ENCODE measurements around the gene DERL2. TPM values are rescaled to one million over a fixed set of nuclear protein-coding genes. Genes with fewer than 3 reads are reported as not detected.
A peak's percentile ranks its signal among the peaks of the same experiment; 100 is the strongest.
"Not testable (repeated sequence)": the region's sequence is repeated elsewhere in the genome, so short reads cannot be mapped to it uniquely, and the experiment has no call there.

Gene DERL2
- total and polyA plus RNA-seq, 4 donors, result 39.3 to 104 (median 62.8) TPM

GRCh38 chr17:5437721-5438317 lies 48.2 kb downstream of the DERL2 start:
- peak overlapping the region; percentile 79 to 82 for H3K9ac ChIP-seq (ENCODE audit: insufficient read depth in 1 of 2, low read length in 2 of 2)
- TF ChIP-seq, protein P1, sequence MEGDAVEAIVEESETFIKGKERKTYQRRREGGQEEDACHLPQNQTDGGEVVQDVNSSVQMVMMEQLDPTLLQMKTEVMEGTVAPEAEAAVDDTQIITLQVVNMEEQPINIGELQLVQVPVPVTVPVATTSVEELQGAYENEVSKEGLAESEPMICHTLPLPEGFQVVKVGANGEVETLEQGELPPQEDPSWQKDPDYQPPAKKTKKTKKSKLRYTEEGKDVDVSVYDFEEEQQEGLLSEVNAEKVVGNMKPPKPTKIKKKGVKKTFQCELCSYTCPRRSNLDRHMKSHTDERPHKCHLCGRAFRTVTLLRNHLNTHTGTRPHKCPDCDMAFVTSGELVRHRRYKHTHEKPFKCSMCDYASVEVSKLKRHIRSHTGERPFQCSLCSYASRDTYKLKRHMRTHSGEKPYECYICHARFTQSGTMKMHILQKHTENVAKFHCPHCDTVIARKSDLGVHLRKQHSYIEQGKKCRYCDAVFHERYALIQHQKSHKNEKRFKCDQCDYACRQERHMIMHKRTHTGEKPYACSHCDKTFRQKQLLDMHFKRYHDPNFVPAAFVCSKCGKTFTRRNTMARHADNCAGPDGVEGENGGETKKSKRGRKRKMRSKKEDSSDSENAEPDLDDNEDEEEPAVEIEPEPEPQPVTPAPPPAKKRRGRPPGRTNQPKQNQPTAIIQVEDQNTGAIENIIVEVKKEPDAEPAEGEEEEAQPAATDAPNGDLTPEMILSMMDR (IDR thresholded peaks at IDR 0.05; ENCODE audit: control extremely low read depth, extremely low read depth), result no peak
- H3K4me1 ChIP-seq (ENCODE audit: control insufficient read depth in 5 of 5, insufficient read depth in 5 of 5, low read length in 5 of 5), result peaks cover 0 to 9% (median 6%) of the 10 kb centered on the region in 5 donors
- ATAC-seq (ENCODE audit: insufficient read depth, low FRiP score), result no peak
- H3K36me3 ChIP-seq (ENCODE audit: control insufficient read depth in 4 of 4, insufficient read depth in 4 of 4, low read length in 4 of 4), result peaks cover 20 to 34% (median 26%) of the 10 kb centered on the region in 4 donors
- no peaks in the 10 kb centered on the region for H3K27me3 ChIP-seq (ENCODE audit: control insufficient read depth in 3 of 3, insufficient read depth in 3 of 3, low read length in 2 of 3)
- no peak for DNase-seq
- peaks cover 0 to 3% (median 0%) of the 10 kb centered on the region in 4 donors for H3K9me3 ChIP-seq (ENCODE audit: control insufficient read depth in 4 of 4, insufficient read depth in 3 of 4, low read length in 3 of 4)
- no peak overlapping the region for H3K27ac ChIP-seq (ENCODE audit: low read depth in 1 of 2, low read length in 1 of 2)
- H3K4me3 ChIP-seq, result no peak overlapping the region
- 61 to 78% methylated on average over 5 of the region's 5 CpGs for WGBS, 2 donors

DNA sequence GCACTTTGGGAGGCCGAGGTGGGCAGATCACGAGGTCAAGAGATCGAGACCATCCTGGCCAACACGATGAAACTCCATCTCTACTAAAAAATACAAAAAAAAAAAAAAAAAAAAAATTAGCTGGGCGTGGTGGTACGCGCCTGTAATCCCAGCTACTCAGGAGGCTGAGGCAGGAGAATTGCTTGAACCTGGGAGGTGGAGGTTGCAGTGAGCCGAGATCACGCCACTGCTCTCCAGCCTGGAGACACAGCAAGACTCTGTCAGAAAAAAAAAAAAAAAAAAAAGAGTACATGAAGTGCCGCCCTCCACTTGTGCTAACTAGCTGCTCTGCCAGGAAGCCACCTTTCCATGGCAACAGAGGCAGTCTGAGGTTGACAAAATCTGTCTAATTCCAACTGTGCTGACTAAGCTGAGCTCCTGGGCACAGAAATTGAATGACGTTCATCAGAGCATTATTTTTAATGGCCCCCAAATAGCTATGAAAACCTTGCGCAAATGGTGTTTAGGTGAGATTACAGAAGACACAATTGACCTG lies 50.1 kb downstream of the DERL2 start:
- WGBS, 2 donors, result 84 to 90% methylated on average over 9 of the region's 12 CpGs
- H3K27ac ChIP-seq (ENCODE audit: low read depth in 1 of 2, low read length in 1 of 2); H3K4me3 ChIP-seq; ATAC-seq (ENCODE audit: insufficient read depth, low FRiP score); H3K9ac ChIP-seq (ENCODE audit: insufficient read depth in 1 of 2, low read length in 2 of 2); H3K9me3 ChIP-seq (ENCODE audit: control insufficient read depth in 4 of 4, insufficient read depth in 3 of 4, low read length in 3 of 4); H3K4me1 ChIP-seq (ENCODE audit: control insufficient read depth in 5 of 5, insufficient read depth in 5 of 5, low read length in 5 of 5); DNase-seq; H3K27me3 ChIP-seq (ENCODE audit: control insufficient read depth in 3 of 3, insufficient read depth in 3 of 3, low read length in 2 of 3): not testable (repeated sequence)
- H3K36me3 ChIP-seq (ENCODE audit: control insufficient read depth in 4 of 4, insufficient read depth in 4 of 4, low read length in 4 of 4), result peaks cover 30 to 42% (median 34%) of the 10 kb centered on the region in 4 donors

DNA sequence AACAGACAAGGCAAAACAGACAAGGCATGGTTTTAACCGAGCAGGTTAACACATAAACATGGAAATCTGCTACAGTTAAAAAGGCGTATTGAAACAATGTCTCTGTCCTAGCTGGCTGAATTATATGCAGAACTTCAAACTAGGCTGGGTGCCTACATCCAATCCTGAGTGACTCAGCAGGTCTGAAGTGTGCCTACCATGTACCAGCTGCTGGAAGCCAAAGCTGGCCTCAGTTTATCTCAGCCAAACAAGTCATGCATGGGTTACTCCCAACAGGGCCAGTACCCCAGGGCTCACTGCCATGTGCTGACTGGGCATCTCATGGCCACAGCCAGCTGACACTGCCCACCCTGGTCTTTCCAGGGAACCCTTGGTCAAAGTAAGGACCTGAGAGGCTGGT lies 51.0 kb downstream of the DERL2 start:
- no peak overlapping the region for H3K4me3 ChIP-seq
- DNase-seq (no peak), ATAC-seq (ENCODE audit: insufficient read depth, low FRiP score) (no peak)
- no peaks in the 10 kb centered on the region for H3K27me3 ChIP-seq (ENCODE audit: control insufficient read depth in 3 of 3, insufficient read depth in 3 of 3, low read length in 2 of 3)
- peaks cover 30 to 44% (median 35%) of the 10 kb centered on the region in 4 donors for H3K36me3 ChIP-seq (ENCODE audit: control insufficient read depth in 4 of 4, insufficient read depth in 4 of 4, low read length in 4 of 4)
- peak overlapping the region in 1 of 2 donors; percentile 4 for H3K27ac ChIP-seq (ENCODE audit: low read depth in 1 of 2, low read length in 1 of 2)
- H3K9ac ChIP-seq (ENCODE audit: insufficient read depth in 1 of 2, low read length in 2 of 2), result no peak overlapping the region
- TF ChIP-seq, protein P1 (IDR thresholded peaks at IDR 0.05; ENCODE audit: control extremely low read depth, extremely low read depth), result no peak
- WGBS, 2 donors, result 93 to 94% methylated on average over 2 of the region's 2 CpGs
- peaks cover 0 to 3% (median 0%) of the 10 kb centered on the region in 4 donors for H3K9me3 ChIP-seq (ENCODE audit: control insufficient read depth in 4 of 4, insufficient read depth in 3 of 4, low read length in 3 of 4)
- H3K4me1 ChIP-seq (ENCODE audit: control insufficient read depth in 5 of 5, insufficient read depth in 5 of 5, low read length in 5 of 5), result peaks cover 0 to 9% (median 6%) of the 10 kb centered on the region in 5 donors

GRCh38 chr17:5431949-5432556 lies 53.9 kb downstream of the DERL2 start:
- Histone ChIP-seq H3K9ac (ENCODE audit: insufficient read depth in 1 of 2, low read length in 2 of 2) (no peak overlapping the region), H3K36me3 (ENCODE audit: control insufficient read depth in 4 of 4, insufficient read depth in 4 of 4, low read length in 4 of 4) (peaks cover 42 to 59% (median 48%) of the 10 kb centered on the region in 4 donors)
- 74 to 87% methylated on average over 3 of the region's 3 CpGs for WGBS, 2 donors

GRCh38 chr17:5431234-5431633 lies 54.7 kb downstream of the DERL2 start:
- not testable (repeated sequence) for DNase-seq; H3K4me3 ChIP-seq; H3K4me1 ChIP-seq (ENCODE audit: control insufficient read depth in 5 of 5, insufficient read depth in 5 of 5, low read length in 5 of 5); H3K9ac ChIP-seq (ENCODE audit: insufficient read depth in 1 of 2, low read length in 2 of 2); H3K27me3 ChIP-seq (ENCODE audit: control insufficient read depth in 3 of 3, insufficient read depth in 3 of 3, low read length in 2 of 3); ATAC-seq (ENCODE audit: insufficient read depth, low FRiP score); H3K9me3 ChIP-seq (ENCODE audit: control insufficient read depth in 4 of 4, insufficient read depth in 3 of 4, low read length in 3 of 4)
- 84 to 90% methylated on average over 5 of the region's 5 CpGs for WGBS, 2 donors
- Histone ChIP-seq H3K27ac (ENCODE audit: low read depth in 1 of 2, low read length in 1 of 2) (peak overlapping the region in 1 of 2 donors; percentile 68), H3K36me3 (ENCODE audit: control insufficient read depth in 4 of 4, insufficient read depth in 4 of 4, low read length in 4 of 4) (peaks cover 43 to 57% (median 48%) of the 10 kb centered on the region in 4 donors)

More at GRCh38 chr17:5431949-5432556, 53.9 kb downstream of the DERL2 start:
- Histone ChIP-seq H3K4me3 (no peak overlapping the region), H3K9me3 (ENCODE audit: control insufficient read depth in 4 of 4, insufficient read depth in 3 of 4, low read length in 3 of 4) (peaks cover 0 to 3% (median 0%) of the 10 kb centered on the region in 4 donors), H3K27ac (ENCODE audit: low read depth in 1 of 2, low read length in 1 of 2) (no peak overlapping the region), H3K4me1 (ENCODE audit: control insufficient read depth in 5 of 5, insufficient read depth in 5 of 5, low read length in 5 of 5) (peaks cover 0 to 2% (median 0%) of the 10 kb centered on the region in 5 donors), H3K27me3 (ENCODE audit: control insufficient read depth in 3 of 3, insufficient read depth in 3 of 3, low read length in 2 of 3) (no peaks in the 10 kb centered on the region)
- DNase-seq, result no peak
- TF ChIP-seq, protein P1 (IDR thresholded peaks at IDR 0.05; ENCODE audit: control extremely low read depth, extremely low read depth), result no peak
- ATAC-seq (ENCODE audit: insufficient read depth, low FRiP score), result no peak

Data from lung (tissue), 12 donors.